Ascending aorta (tissue), 2 donors: ENCODE measurements around the gene CCDC148. TPM values are rescaled to one million over a fixed set of nuclear protein-coding genes. Genes with fewer than 3 reads are reported as not detected.

Experiments
- DNase-seq, 2 donors: peaks; one replicate each; pipeline ENCODE4 v3.0.0-alpha.2; 2019; ENCODE audit warnings: low spot score in 2 of 2
- H3K27ac ChIP-seq, 2 donors: fragments of 200-600 bp; sonication (generic); one replicate each; pipeline ENCODE4 v1.5.1; 2016 to 2017; ENCODE audit warnings: mild to moderate bottlenecking in 1 of 2
- H3K27me3 ChIP-seq: fragments of 200-600 bp; sonication (generic); one replicate; pipeline ENCODE4 v1.5.1; 2017
- H3K36me3 ChIP-seq, 2 donors: fragments of 200-600 bp; sonication (generic); one replicate each; pipeline ENCODE4 v1.5.1; 2016
- H3K4me1 ChIP-seq, 2 donors: fragments of 200-600 bp; sonication (generic); one replicate each; pipeline ENCODE4 v1.5.1; 2016 to 2017; ENCODE audit warnings: mild to moderate bottlenecking in 1 of 2
- H3K4me3 ChIP-seq, 2 donors: fragments of 200-600 bp; sonication (generic); one replicate each; pipeline ENCODE4 v1.5.1; 2016 to 2017; ENCODE audit warnings: mild to moderate bottlenecking in 1 of 2
- H3K9me3 ChIP-seq, 2 donors: fragments of 200-600 bp; sonication (generic); one replicate each; pipeline ENCODE4 v1.5.1; 2016
- CTCF ChIP-seq, 3 experiments: fragments of 200-600 bp in 2 of 3; fragments of 450-650 bp in 1 of 3; sonication (generic) in 2 of 3; IDR thresholded peaks; one replicate each; pipeline ENCODE4 v1.5.1; 2016 to 2019; ENCODE audit warnings: antibody characterized with exemption in 3 of 3, mild to moderate bottlenecking in 1 of 3, moderate library complexity in 1 of 3
- intact Hi-C: fragments of 100-400 bp; cut with DNase I; formaldehyde crosslinking; loops from one replicate; pipeline ENCODE4 v1.15.1; 2023
- total RNA-seq: library from RNA; depleted of rRNA; stranded (reverse); fragments of >200 nt; gene quantifications from one replicate; pipeline ENCODE4 v1.1.0, GENCODE V29; 2016

The CCDC148 gene
- total RNA-seq, 1 donor from 2014 or later = not detected

DNA sequence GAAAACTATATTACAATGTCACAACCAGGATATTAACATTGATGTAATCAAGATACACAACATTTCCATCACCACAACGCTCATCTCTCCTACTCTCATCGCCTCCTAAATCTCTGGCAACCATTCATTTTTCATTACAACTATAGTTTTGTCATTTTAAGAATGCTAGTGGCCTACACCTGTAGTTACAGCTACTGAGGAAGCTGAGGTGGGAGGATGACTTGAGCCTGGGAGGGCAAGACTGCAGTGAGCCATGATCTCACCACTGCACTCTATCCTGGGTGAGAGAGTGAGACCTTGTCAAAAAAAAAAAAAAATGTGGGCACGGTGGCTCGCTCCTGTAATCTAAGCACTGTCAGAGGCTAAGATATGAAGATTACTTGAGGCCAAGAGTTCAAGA is 10.7 kb upstream of the CCDC148 start:
- Histone ChIP-seq H3K27ac (no peak overlapping the region), H3K36me3 (no peaks in the 10 kb centered on the region), H3K27me3 (no peaks in the 10 kb centered on the region), H3K4me1 (no peaks in the 10 kb centered on the region), H3K9me3 (no peaks in the 10 kb centered on the region), H3K4me3 (no peak overlapping the region)
- no peak for TF ChIP-seq CTCF (IDR thresholded peaks at IDR 0.05)
- intact Hi-C loops = no loop called here
- DNase-seq = no peak

DNA sequence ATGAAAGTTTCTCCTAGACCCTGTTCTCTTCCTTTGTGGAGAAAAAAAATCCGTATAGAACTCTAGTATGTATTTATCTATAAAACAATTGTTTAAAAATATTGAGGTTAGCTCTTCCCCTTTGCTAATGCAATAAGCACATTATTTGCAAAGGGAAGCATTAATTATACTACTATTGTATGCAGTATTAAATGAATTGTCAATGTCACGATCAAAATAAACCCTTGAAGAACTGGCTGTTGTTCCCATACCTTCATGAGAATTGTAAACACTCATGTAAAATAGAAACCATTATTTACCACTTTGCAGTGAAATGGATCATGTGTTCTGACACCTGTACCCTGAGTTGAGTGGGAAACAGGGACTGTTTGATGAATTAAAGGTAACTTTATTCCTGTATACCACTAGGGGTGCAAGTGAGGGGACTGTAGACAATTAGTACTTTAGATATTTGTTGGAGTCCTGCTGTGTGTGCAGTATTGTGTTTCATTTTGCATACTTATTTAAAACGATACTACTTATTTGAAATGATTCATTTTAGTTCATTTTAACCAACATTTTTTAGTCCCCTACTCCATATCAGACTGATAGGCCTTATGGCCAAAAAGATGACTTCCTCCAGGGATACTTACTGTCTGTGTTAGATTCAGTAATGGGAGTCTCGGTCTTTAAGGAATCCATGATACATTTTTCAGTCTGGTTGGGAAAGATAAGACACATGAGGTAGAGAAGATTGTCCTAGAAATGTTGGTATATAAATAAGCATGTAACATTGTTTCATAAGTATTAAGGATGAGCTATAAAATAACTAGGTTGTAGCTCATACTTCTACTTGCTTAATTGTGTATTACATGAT is 8.1 kb upstream of the CCDC148 start:
- Histone ChIP-seq H3K4me3 (no peak overlapping the region), H3K4me1 (no peaks in the 10 kb centered on the region), H3K36me3 (no peaks in the 10 kb centered on the region), H3K27ac (no peak overlapping the region), H3K9me3 (no peaks in the 10 kb centered on the region), H3K27me3 (no peaks in the 10 kb centered on the region)
- DNase-seq = no peak
- TF ChIP-seq CTCF (IDR thresholded peaks at IDR 0.05) = peak in 2 of 3 experiments; percentile 13 to 21
- intact Hi-C loops = no loop called here

DNA sequence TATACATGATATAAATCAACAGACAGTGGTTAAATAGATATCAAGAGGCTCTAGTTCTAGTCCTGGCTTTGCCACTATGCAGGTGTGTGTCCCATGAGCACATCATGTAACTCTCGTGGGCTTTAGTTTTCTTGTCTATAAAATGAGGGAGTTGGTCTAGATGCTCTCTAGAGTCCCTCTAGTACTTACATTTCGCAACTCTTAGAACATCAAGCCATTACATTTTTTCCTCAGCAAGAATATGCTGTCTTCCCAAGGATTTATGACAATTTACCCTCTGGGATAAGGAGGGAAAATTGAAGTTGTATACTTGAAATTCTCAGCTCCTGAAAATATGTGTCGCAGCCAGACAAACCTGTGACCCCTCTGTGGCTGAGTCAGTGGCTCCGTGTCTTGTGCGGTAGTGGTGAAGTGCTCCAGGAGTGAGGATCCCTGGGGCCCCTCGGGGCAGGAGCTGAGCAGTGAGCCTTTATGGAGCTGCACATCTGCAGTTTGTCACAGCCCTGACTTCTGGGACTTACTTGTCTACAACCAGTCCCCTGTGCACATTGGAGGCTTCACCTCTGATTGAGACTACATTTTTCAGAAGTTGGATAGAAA is 7.0 kb upstream of the CCDC148 start:
- H3K27ac ChIP-seq = no peak overlapping the region
- intact Hi-C loops = no loop called here
- peaks cover under 1 to 6% of the 10 kb centered on the region in 2 donors for H3K4me1 ChIP-seq
- H3K36me3 ChIP-seq = no peaks in the 10 kb centered on the region
- no peaks in the 10 kb centered on the region for H3K9me3 ChIP-seq
- no peak for DNase-seq
- no peak overlapping the region for H3K4me3 ChIP-seq
- no peaks in the 10 kb centered on the region for H3K27me3 ChIP-seq
- no peak for TF ChIP-seq CTCF (IDR thresholded peaks at IDR 0.05)

DNA sequence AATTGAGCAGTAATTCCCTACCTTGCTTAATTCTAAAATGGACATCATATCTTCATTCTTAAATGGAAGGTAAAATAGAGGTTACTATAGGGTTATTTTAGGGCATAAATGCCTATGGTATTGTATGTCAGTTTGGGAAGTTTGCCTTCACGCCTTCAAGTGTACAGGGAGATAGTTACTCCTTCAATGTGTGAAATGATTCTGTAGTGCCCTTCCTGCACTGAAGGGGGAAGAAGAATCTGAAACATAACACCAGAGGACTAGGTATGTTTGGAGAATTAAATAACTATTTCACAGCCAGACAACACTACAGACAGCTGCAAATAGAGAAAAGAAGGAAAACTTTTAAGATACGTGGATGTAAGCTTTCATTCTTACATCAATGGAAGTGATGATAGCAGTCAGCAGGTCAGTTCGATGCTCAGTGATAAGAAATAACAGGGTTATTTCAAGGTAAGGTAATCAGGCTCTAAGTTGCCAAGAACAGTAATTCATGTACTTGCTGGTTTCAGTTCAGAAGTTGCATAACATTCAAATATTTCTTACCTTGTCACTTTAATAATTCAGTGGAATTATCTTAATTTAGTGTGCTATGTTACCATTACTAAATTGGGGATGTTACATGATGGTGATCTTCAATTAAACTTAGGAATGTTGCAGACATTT is 4.2 kb upstream of the CCDC148 start:
- H3K4me1 ChIP-seq = peaks cover 6% of the 10 kb centered on the region in 2 donors
- H3K9me3 ChIP-seq = no peaks in the 10 kb centered on the region
- intact Hi-C loops = no loop called here

More for the DNA sequence above, 4.2 kb upstream of the CCDC148 start:
- no peak for DNase-seq
- TF ChIP-seq CTCF (IDR thresholded peaks at IDR 0.05) = no peak
- Histone ChIP-seq H3K4me3 (no peak overlapping the region), H3K36me3 (no peaks in the 10 kb centered on the region), H3K27ac (no peak overlapping the region), H3K27me3 (no peaks in the 10 kb centered on the region)
